Suprapubic skin (tissue), 4 donors: ENCODE data around the gene NPLOC4. TPM values are rescaled to one million over a fixed set of nuclear protein-coding genes. Genes with fewer than 3 reads are reported as not detected.

Experiments
- DNase-seq, 2 donors: peaks; one replicate each; pipeline ENCODE4 v3.0.0-alpha.2; 2019; ENCODE audit warnings: low spot score in 2 of 2
- H3K27ac ChIP-seq: fragments of 200-600 bp; sonication (generic); one replicate; pipeline ENCODE4 v1.5.1; 2019
- H3K27me3 ChIP-seq: fragments of 200-600 bp; sonication (generic); one replicate; pipeline ENCODE4 v1.5.1; 2019
- H3K36me3 ChIP-seq: fragments of 200-600 bp; sonication (generic); one replicate; pipeline ENCODE4 v1.5.1; 2019
- H3K4me1 ChIP-seq: fragments of 200-600 bp; sonication (generic); one replicate; pipeline ENCODE4 v1.5.1; 2019
- H3K4me3 ChIP-seq: fragments of 200-600 bp; sonication (generic); one replicate; pipeline ENCODE4 v1.5.1; 2019; ENCODE audit warnings: mild to moderate bottlenecking
- H3K9me3 ChIP-seq: fragments of 200-600 bp; sonication (generic); one replicate; pipeline ENCODE4 v1.5.1; 2019
- EP300 ChIP-seq: sonication (generic); formaldehyde crosslinking; IDR thresholded peaks from one replicate; pipeline ENCODE4 v1.6.1; 2017; ENCODE audit warnings: antibody characterized with exemption
- POLR2A ChIP-seq, 2 donors: fragments of 450-650 bp; IDR thresholded peaks; one replicate each; pipeline ENCODE4 v1.6.1; 2017; ENCODE audit warnings: antibody characterized with exemption in 2 of 2, mild to moderate bottlenecking in 2 of 2, moderate library complexity in 2 of 2
- POLR2AphosphoS5 ChIP-seq, 3 donors: sonication (generic); formaldehyde crosslinking; IDR thresholded peaks; one replicate each; pipeline ENCODE4 v1.6.1; 2017; ENCODE audit warnings: antibody characterized with exemption in 3 of 3
- WGBS: methylation state at CpG from one replicate; pipeline ENCODE4 v1.1.5; 2018; 5-methylcytosine and 5-hydroxymethylcytosine counted together
- total RNA-seq, 4 donors: library from RNA; depleted of rRNA; stranded (reverse); fragments of >200 nt; gene quantifications; one replicate each; pipeline ENCODE4 v1.1.0, GENCODE V29; 2016
- TF ChIP-seq, protein P1 (sequence below), 2 donors: fragments of 200-600 bp in 1 of 2; fragments of 450-650 bp in 1 of 2; sonication (generic) in 1 of 2; IDR thresholded peaks; one replicate each; pipeline ENCODE4 v1.5.1; 2016 to 2019; ENCODE audit warnings: antibody characterized with exemption in 2 of 2, mild to moderate bottlenecking in 1 of 2, moderate library complexity in 1 of 2

Gene NPLOC4
- total RNA-seq, 4 donors from 2014 or later: 77.1 to 115 (median 91.7) TPM

DNA sequence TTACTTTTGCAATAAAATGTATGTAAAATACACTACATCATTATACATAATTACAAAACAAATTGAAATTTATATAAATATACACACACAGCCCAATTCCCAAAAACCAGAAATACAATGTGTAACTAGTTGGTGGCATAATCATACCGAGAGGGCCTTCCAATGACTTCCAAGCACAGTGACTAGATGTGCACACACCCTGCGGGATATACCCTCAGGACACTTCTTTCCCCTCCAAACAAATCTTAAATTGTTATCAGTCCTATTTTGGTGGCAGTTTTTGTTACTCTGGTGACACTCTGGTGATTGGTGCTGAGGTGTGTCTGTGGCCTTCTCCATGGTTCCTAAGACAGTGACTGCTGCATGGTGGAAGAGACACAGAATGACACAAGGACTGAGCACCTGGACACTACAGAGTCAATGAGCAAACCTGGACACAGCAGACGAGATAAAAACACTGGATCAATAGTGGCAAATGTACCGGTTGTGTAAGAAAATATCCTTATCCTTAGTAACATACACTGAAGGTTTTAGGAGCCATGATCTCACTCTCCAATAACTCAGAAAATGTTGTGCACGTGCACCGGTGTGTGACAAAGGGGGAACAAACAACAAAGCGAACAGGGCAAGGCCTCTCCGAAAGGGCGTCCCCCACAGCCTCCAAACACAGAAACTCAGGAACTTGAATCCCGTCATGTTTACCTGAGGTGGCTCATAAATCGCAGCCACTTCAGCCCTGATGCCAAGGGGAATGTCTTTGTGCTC lies 32.9 kb downstream of the NPLOC4 start:
- no peaks in the 10 kb centered on the region for H3K9me3 ChIP-seq
- DNase-seq: no peak
- peaks cover 3% of the 10 kb centered on the region for H3K4me1 ChIP-seq
- H3K4me3 ChIP-seq: no peak overlapping the region
- peaks cover 79% of the 10 kb centered on the region for H3K36me3 ChIP-seq
- TF ChIP-seq POLR2AphosphoS5 (IDR thresholded peaks at IDR 0.05) (no peak), POLR2A (IDR thresholded peaks at IDR 0.05) (no peak), EP300 (no peak)
- TF ChIP-seq, protein P1, sequence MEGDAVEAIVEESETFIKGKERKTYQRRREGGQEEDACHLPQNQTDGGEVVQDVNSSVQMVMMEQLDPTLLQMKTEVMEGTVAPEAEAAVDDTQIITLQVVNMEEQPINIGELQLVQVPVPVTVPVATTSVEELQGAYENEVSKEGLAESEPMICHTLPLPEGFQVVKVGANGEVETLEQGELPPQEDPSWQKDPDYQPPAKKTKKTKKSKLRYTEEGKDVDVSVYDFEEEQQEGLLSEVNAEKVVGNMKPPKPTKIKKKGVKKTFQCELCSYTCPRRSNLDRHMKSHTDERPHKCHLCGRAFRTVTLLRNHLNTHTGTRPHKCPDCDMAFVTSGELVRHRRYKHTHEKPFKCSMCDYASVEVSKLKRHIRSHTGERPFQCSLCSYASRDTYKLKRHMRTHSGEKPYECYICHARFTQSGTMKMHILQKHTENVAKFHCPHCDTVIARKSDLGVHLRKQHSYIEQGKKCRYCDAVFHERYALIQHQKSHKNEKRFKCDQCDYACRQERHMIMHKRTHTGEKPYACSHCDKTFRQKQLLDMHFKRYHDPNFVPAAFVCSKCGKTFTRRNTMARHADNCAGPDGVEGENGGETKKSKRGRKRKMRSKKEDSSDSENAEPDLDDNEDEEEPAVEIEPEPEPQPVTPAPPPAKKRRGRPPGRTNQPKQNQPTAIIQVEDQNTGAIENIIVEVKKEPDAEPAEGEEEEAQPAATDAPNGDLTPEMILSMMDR (IDR thresholded peaks at IDR 0.05): no peak
- H3K27me3 ChIP-seq: no peaks in the 10 kb centered on the region
- H3K27ac ChIP-seq: no peak overlapping the region
- WGBS: 88% methylated on average over 11 of the region's 11 CpGs

DNA sequence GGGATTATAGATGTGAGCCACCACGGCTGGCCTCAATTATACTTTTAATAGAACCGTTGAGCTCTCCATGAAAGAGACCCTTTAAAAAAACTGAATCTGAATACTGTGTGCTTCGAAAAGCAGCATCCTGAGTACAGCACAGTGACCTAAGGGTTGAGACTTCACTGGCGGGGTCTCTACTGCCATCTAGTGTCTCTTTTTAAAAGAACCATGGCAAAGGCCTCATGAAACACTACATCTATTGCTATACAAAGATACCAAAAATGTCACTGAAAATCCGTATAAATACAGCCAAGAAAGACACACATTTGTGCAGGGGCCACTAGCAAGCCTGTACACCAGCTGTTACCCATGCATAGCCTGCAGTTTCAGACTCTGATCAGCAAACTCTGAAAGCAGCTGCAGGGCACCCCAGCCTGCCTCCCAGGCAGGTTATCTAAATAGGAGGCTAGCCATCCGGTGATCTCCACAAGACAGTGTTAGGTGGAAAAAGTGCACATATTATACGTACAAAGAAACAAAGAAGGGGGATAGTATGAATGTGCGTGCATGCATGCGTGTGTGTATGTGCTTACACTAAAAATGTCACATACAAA lies 35.3 kb downstream of the NPLOC4 start:
- Histone ChIP-seq H3K4me3 (no peak overlapping the region), H3K27ac (no peak overlapping the region), H3K27me3 (no peaks in the 10 kb centered on the region), H3K9me3 (no peaks in the 10 kb centered on the region), H3K36me3 (peaks cover 76% of the 10 kb centered on the region), H3K4me1 (peaks cover 3% of the 10 kb centered on the region)
- DNase-seq: no peak
- TF ChIP-seq POLR2A (IDR thresholded peaks at IDR 0.05): no peak
- no peak for TF ChIP-seq POLR2AphosphoS5 (IDR thresholded peaks at IDR 0.05)
- TF ChIP-seq, protein P1 (IDR thresholded peaks at IDR 0.05): peak; percentile 60 to 80
- TF ChIP-seq EP300: no peak
- 38% methylated on average over 9 of the region's 9 CpGs for WGBS

DNA sequence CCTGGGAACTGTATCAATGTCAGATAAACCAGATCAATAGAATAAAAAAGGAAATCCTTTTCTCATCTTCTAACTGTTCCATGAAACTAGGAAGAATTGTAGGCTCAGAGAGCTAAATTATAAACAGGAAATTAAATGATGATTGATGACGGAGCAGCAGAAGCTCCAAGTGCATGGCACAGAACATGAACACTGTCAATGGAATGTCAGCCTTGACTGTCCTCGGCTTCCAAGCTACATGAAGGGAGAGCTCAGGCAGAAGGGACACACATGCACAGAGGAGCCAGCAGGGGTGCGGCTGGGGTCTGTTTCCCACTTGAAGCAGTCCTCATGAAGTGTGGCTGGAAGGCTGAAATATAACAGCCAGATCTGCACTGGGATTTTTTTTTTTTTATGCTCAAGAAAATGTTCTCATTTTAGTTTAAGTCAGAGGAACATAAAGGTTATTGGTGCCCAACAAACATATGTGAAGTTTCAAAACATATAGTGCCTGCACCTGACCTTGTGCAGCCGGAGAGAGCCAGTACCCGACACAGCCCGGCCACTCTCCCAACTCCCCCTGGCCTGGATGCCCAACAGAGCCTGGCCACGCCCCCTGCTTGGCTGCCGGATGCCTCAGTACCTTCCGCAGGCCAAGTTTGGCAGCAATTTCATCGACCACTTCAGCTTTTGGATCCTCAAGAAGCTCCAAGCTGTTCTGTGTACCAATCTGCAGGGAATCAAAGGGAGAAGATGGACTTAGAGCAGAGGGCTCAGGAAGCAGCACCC lies 37.0 kb downstream of the NPLOC4 start:
- Histone ChIP-seq H3K4me1 (peaks cover 3% of the 10 kb centered on the region), H3K27ac (no peak overlapping the region), H3K36me3 (peaks cover 77% of the 10 kb centered on the region), H3K9me3 (no peaks in the 10 kb centered on the region), H3K4me3 (no peak overlapping the region), H3K27me3 (no peaks in the 10 kb centered on the region)
- DNase-seq: no peak
- 56% methylated on average over 8 of the region's 10 CpGs for WGBS
- no peak for TF ChIP-seq POLR2A (IDR thresholded peaks at IDR 0.05)
- TF ChIP-seq, protein P1 (IDR thresholded peaks at IDR 0.05): no peak

DNA sequence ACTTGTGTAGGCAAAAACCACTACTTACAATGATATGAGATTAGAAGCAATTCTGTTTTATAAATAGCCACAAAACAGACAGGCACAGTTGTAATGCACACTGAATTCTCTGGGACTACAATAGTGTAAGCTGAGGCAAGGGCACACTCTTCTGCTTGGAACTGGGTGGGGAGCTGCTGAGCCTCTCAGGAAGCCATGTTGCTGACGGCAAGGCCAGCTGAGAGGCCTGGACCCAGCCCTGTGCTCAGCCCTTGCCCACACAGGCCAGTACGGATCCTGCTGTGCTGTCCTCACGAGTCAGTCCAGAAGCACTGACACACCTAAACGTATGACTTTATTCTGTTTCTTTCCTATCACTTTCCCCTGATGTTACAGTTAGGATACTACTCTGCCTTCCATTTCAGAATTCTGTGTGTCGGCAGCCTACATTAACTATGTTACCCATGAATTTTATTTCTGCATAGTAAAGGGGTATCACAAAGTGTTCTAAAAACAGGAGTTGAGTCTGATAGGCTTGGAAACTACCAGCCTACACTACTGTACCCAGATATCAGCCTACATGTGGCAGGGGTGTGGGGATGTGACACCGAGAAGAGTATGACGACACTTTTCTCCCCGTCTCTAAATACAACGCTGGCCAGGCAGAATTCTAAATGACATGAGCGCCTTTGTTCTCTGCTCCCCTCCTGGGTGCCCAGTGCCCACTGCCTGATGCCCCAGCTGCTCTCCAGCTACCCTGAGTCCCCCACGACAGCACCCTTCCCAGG lies 43.6 kb downstream of the NPLOC4 start:
- no peaks in the 10 kb centered on the region for H3K27me3 ChIP-seq
- no peaks in the 10 kb centered on the region for H3K4me1 ChIP-seq
- H3K4me3 ChIP-seq: no peak overlapping the region
- no peak for TF ChIP-seq EP300
- TF ChIP-seq POLR2A (IDR thresholded peaks at IDR 0.05): no peak
- no peak for TF ChIP-seq POLR2AphosphoS5 (IDR thresholded peaks at IDR 0.05)
- TF ChIP-seq, protein P1 (IDR thresholded peaks at IDR 0.05): no peak
- no peaks in the 10 kb centered on the region for H3K9me3 ChIP-seq
- no peak for DNase-seq
- H3K36me3 ChIP-seq: peaks cover 93% of the 10 kb centered on the region
- WGBS: 92% methylated on average over 11 of the region's 11 CpGs
- H3K27ac ChIP-seq: no peak overlapping the region
